Osteocyte (in vitro differentiated cells): ENCODE data around the gene SHISAL2B. TPM values are rescaled to one million over a fixed set of nuclear protein-coding genes. Genes with fewer than 3 reads are reported as not detected.

Experiments used
- DNase-seq: peaks from one replicate; pipeline ENCODE4 v3.0.0; 2021; ENCODE audit warnings: mixed read lengths; ENCODE audit not compliant: unreplicated experiment; ENCODE audit errors: extremely low spot score
- H3K27ac Mint-ChIP-seq: one replicate; pipeline ENCODE4 v1.8.0; 2021; ENCODE audit warnings: mild to moderate bottlenecking, mixed read lengths; ENCODE audit not compliant: unreplicated experiment
- H3K27me3 Mint-ChIP-seq: one replicate; pipeline ENCODE4 v1.8.0; 2021; ENCODE audit warnings: mixed read lengths; ENCODE audit not compliant: unreplicated experiment
- H3K36me3 Mint-ChIP-seq: one replicate; pipeline ENCODE4 v1.8.0; 2021; ENCODE audit warnings: mixed read lengths; ENCODE audit not compliant: unreplicated experiment
- H3K4me1 Mint-ChIP-seq: one replicate; pipeline ENCODE4 v1.8.0; 2021; ENCODE audit warnings: mixed read lengths; ENCODE audit not compliant: unreplicated experiment
- H3K4me3 Mint-ChIP-seq: one replicate; pipeline ENCODE4 v1.8.0; 2021; ENCODE audit warnings: mild to moderate bottlenecking, moderate library complexity, mixed read lengths; ENCODE audit not compliant: unreplicated experiment
- H3K9me3 Mint-ChIP-seq: one replicate; pipeline ENCODE4 v1.8.0; 2021; ENCODE audit warnings: mixed read lengths; ENCODE audit not compliant: unreplicated experiment
- total RNA-seq: library from RNA; stranded (reverse); gene quantifications from 2 replicates; pipeline ENCODE4 v1.2.1, GENCODE V29; 2021
- TF ChIP-seq, protein P1 (sequence below): fragments of 200-600 bp; sonication (generic); IDR thresholded peaks from 2 replicates; pipeline ENCODE4 v1.5.0; 2021; ENCODE audit warnings: antibody characterized with exemption, mild to moderate bottlenecking, moderate library complexity

Gene SHISAL2B
- total RNA-seq, 1 donor from 2014 or later: not detected

DNA sequence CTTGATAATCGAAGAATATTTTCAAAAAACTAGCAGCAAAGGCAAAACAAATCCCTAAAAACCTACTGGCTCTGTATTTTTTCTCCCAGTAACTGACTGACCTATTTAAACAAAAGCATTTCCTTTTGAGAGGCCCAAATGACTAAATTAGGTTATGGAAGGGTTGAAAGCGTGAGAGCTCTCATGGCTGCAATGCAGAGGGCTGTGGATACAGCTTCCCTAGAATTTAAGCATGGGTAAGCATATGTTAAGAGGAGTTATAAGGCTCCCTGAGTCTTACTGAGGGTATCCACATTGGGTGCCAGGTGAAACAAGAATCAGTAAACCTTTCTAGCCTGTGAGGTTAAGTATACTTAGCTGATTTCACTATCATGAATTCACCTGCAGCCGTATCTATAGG is 32.3 kb downstream of the SHISAL2B start:
- Mint-ChIP-seq H3K27ac (no peak overlapping the region), H3K4me3 (no peak overlapping the region)

DNA sequence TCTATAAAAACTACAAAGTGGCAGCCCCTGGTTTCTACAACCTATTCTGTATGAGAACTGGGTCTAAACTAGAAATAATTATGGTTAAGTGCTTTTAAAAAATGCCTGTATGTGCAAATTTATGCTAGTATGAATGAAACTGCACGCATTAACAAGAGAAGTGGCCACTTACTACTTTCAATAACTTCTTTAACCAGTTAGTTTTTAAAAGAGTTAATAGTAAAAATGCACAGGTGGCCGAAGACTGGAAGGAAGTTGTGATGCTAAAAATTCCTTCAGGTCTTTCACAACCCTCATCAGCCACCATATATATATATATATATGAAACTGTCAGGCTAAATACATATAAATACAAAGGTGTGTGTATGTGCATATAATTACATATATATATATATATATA is 36.8 kb downstream of the SHISAL2B start:
- H3K9me3 Mint-ChIP-seq: no peaks in the 10 kb centered on the region
- no peak for DNase-seq
- H3K27ac Mint-ChIP-seq: no peak overlapping the region
- H3K27me3 Mint-ChIP-seq: no peaks in the 10 kb centered on the region
- no peaks in the 10 kb centered on the region for H3K4me1 Mint-ChIP-seq
- H3K4me3 Mint-ChIP-seq: no peak overlapping the region
- TF ChIP-seq, protein P1, sequence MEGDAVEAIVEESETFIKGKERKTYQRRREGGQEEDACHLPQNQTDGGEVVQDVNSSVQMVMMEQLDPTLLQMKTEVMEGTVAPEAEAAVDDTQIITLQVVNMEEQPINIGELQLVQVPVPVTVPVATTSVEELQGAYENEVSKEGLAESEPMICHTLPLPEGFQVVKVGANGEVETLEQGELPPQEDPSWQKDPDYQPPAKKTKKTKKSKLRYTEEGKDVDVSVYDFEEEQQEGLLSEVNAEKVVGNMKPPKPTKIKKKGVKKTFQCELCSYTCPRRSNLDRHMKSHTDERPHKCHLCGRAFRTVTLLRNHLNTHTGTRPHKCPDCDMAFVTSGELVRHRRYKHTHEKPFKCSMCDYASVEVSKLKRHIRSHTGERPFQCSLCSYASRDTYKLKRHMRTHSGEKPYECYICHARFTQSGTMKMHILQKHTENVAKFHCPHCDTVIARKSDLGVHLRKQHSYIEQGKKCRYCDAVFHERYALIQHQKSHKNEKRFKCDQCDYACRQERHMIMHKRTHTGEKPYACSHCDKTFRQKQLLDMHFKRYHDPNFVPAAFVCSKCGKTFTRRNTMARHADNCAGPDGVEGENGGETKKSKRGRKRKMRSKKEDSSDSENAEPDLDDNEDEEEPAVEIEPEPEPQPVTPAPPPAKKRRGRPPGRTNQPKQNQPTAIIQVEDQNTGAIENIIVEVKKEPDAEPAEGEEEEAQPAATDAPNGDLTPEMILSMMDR: no peak
- H3K36me3 Mint-ChIP-seq: peaks cover 43% of the 10 kb centered on the region

More for the DNA sequence above, 32.3 kb downstream of the SHISAL2B start:
- Mint-ChIP-seq H3K9me3 (no peaks in the 10 kb centered on the region), H3K27me3 (no peaks in the 10 kb centered on the region), H3K4me1 (no peaks in the 10 kb centered on the region), H3K36me3 (peaks cover 34% of the 10 kb centered on the region)
- TF ChIP-seq, protein P1: no peak
- no peak for DNase-seq

- no peak for DNase-seq
- no peaks in the 10 kb centered on the region for H3K27me3 Mint-ChIP-seq
- no peak overlapping the region for H3K27ac Mint-ChIP-seq
- peaks cover 22% of the 10 kb centered on the region for H3K36me3 Mint-ChIP-seq
- TF ChIP-seq, protein P1: no peak
- H3K4me3 Mint-ChIP-seq: no peak overlapping the region
- no peaks in the 10 kb centered on the region for H3K9me3 Mint-ChIP-seq
- no peaks in the 10 kb centered on the region for H3K4me1 Mint-ChIP-seq
These were observed 52.1 kb downstream of the SHISAL2B start for GRCh38 chr5:64742411-64742810.

DNA sequence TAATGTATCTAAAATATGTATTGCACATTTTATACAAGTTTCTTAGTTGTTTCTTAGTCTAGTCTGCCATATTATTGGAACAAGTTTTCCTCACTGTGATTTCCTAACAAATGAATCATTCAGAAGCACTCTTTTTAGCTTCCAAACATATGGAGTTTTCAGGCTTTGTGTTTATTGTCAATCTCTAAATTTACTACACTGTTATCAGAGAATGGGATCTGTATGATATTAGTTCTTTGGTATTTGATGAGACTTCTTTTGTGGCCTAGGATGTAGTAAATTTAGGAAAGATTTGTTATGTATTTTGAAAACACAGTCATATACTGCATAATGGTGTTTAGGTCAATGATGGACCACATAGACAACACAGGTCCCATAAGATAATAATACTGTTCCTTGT is 52.5 kb downstream of the SHISAL2B start:
- DNase-seq: no peak
- Mint-ChIP-seq H3K27me3 (no peaks in the 10 kb centered on the region), H3K36me3 (peaks cover 21% of the 10 kb centered on the region), H3K4me3 (no peak overlapping the region), H3K27ac (no peak overlapping the region), H3K4me1 (no peaks in the 10 kb centered on the region), H3K9me3 (no peaks in the 10 kb centered on the region)
- TF ChIP-seq, protein P1: no peak

- H3K9me3 Mint-ChIP-seq: no peaks in the 10 kb centered on the region
- H3K27me3 Mint-ChIP-seq: no peaks in the 10 kb centered on the region
- DNase-seq: no peak
- no peak overlapping the region for H3K27ac Mint-ChIP-seq
- TF ChIP-seq, protein P1: no peak
- no peak overlapping the region for H3K4me3 Mint-ChIP-seq
- peaks cover 12% of the 10 kb centered on the region for H3K36me3 Mint-ChIP-seq
- H3K4me1 Mint-ChIP-seq: no peaks in the 10 kb centered on the region
These were observed 54.6 kb downstream of the SHISAL2B start for GRCh38 chr5:64744914-64745313.
